IPS DF 4.7 (cell line): Measurements from ENCODE around the gene MITD1.
A peak's percentile ranks its signal among the peaks of the same experiment; 100 is the strongest.
"Not testable (repeated sequence)": the region's sequence is repeated elsewhere in the genome, so short reads cannot be mapped to it uniquely, and the experiment has no call there.

Experiments used
- DNase-seq: peaks from one replicate; pipeline ENCODE4 v3.0.0-alpha.2; 2013; ENCODE audit warnings: low spot score; ENCODE audit errors: extremely low read depth

MITD1 gene

GRCh38 chr2:99180755-99181623, at the start of gene MITD1, which contains the start of gene MRPL30:
Gene MITD1, minus strand, starts transcription at chr2:99181058. Its CDS starts 77 bp downstream, at chr2:99180981.
Gene MRPL30, plus strand, starts transcription at chr2:99181184. Its CDS starts 5,020 bp downstream, at chr2:99186204.
- peak; percentile 94 for DNase-seq

- DNase-seq: no peak
These were observed 37.2 kb upstream of the MITD1 start for GRCh38 chr2:99217929-99218501.

- DNase-seq: no peak
These were observed 35.2 kb upstream of the MITD1 start for GRCh38 chr2:99216096-99216495.

GRCh38 chr2:99205491-99205890, 24.6 kb upstream of the MITD1 start:
- peak; percentile 28 for DNase-seq

- DNase-seq: no peak
These were observed 21.3 kb upstream of the MITD1 start for GRCh38 chr2:99201959-99202678.

- DNase-seq: no peak
These were observed 19.4 kb upstream of the MITD1 start for GRCh38 chr2:99200076-99200800.

GRCh38 chr2:99198103-99198841, 17.4 kb upstream of the MITD1 start:
- DNase-seq: no peak

GRCh38 chr2:99192364-99192763, 11.5 kb upstream of the MITD1 start:
- not testable (repeated sequence) for DNase-seq

GRCh38 chr2:99190548-99190947, 9.7 kb upstream of the MITD1 start:
- DNase-seq: no peak

GRCh38 chr2:99188357-99188756, 7.5 kb upstream of the MITD1 start:
- DNase-seq: no peak

GRCh38 chr2:99187011-99187410, 6.2 kb upstream of the MITD1 start:
- DNase-seq: no peak

GRCh38 chr2:99184811-99185210, 4.0 kb upstream of the MITD1 start:
- DNase-seq: no peak

- no peak for DNase-seq
These were observed 2.2 kb upstream of the MITD1 start for GRCh38 chr2:99183025-99183424.

GRCh38 chr2:99181624-99182000, 754 bp upstream of the MITD1 start:
- no peak for DNase-seq

GRCh38 chr2:99171377-99172140, 9.3 kb downstream of the MITD1 start:
- DNase-seq: no peak

GRCh38 chr2:99169534-99169933, 11.3 kb downstream of the MITD1 start:
- DNase-seq: no peak

GRCh38 chr2:99166218-99166617, 14.6 kb downstream of the MITD1 start:
- DNase-seq: no peak

- DNase-seq: no peak
These were observed 21.3 kb downstream of the MITD1 start for GRCh38 chr2:99159594-99159993.

GRCh38 chr2:99158599-99158998, 22.3 kb downstream of the MITD1 start:
- DNase-seq: peak; percentile 2

- DNase-seq: no peak
These were observed 24.0 kb downstream of the MITD1 start for GRCh38 chr2:99156891-99157290.
